Subcutaneous adipose tissue (tissue), 4 donors: ENCODE results near the gene S100A13. TPM values are rescaled to one million over a fixed set of nuclear protein-coding genes. Genes with fewer than 3 reads are reported as not detected.

Experiments
- CTCF ChIP-seq: fragments of 450-650 bp; IDR thresholded peaks from one replicate; pipeline ENCODE4 v1.5.1; 2016; ENCODE audit warnings: low read depth, mild to moderate bottlenecking, control low read depth, antibody characterized with exemption, moderate library complexity
- total RNA-seq, 4 donors: library from RNA; depleted of rRNA; stranded (reverse); fragments of >200 nt; gene quantifications; one replicate each; pipeline ENCODE4 v1.1.0, GENCODE V29; 2016

The S100A13 gene
- total RNA-seq, 4 donors from 2014 or later, result 142 to 282 (median 278) TPM

- TF ChIP-seq CTCF, result no peak
Observed at GRCh38 chr1:153651771-153652170, 24.5 kb upstream of the S100A13 start.

- no peak for TF ChIP-seq CTCF
Observed at GRCh38 chr1:153649863-153650235, 22.5 kb upstream of the S100A13 start.

- TF ChIP-seq CTCF, result no peak
Observed at GRCh38 chr1:153649137-153649862, 22.0 kb upstream of the S100A13 start.

- TF ChIP-seq CTCF, result no peak
Observed at GRCh38 chr1:153648000-153648643, 20.8 kb upstream of the S100A13 start.

- no peak for TF ChIP-seq CTCF
Observed at GRCh38 chr1:153647346-153647714, 20.0 kb upstream of the S100A13 start.

GRCh38 chr1:153646672-153647345 is 19.5 kb upstream of the S100A13 start:
- TF ChIP-seq CTCF, result no peak

- no peak for TF ChIP-seq CTCF
Observed at GRCh38 chr1:153643816-153644215, 16.5 kb upstream of the S100A13 start.
